ENCODE results near the gene PTPRU. TPM values are rescaled to one million over a fixed set of nuclear protein-coding genes. Genes with fewer than 3 reads are reported as not detected.

Gene PTPRU
- polyA plus RNA-seq, 3 donors from 2014 or later = not detected

DNA sequence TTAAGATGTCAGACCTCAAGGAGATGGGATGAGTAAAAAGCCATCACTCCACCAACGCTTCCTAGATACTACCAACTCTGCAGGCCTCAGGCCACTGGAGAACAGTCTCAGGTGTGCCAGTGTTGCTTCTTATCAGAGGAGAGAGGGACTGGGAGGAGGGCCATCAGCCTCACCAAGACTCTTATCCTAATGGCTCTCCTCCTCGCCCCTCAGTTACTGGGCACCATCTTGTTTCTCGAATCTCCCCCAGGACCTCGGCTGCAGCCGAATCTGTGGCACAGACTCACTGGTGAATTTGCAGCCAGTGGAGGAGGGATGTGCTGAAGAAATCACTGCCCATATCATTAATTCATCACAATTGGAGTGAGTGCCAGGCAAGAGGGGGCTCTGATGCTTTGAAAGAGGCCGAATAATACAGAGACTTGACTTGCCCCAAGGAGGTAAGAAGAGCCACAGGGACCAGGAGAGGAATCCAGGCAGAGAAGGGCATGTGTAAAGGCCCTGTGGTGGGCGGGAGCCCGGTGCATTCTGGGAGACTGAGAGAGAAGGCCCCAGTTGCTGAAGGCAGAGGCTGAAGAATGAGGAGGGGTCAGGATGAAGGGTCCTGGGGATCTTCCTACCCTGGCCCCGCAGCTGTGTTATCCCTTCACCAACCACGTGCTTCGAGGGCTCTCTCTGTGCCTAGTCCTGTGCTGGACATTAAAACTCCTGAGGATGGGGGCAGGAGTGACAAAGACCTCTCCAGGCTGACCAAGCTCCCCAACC is 129.8 kb downstream of the PTPRU start:
- Mint-ChIP-seq H3K27me3 (ENCODE audit: low read depth in 3 of 3) (peaks cover 7 to 8% (median 8%) of the 10 kb centered on the region in 3 donors), H3K27ac (no peak overlapping the region), H3K36me3 (no peaks in the 10 kb centered on the region), H3K9me3 (peaks cover 0 to 1% (median 0%) of the 10 kb centered on the region in 6 donors), H3K4me1 (no peaks in the 10 kb centered on the region), H3K4me3 (no peak overlapping the region)
- no peak for DNase-seq

DNA sequence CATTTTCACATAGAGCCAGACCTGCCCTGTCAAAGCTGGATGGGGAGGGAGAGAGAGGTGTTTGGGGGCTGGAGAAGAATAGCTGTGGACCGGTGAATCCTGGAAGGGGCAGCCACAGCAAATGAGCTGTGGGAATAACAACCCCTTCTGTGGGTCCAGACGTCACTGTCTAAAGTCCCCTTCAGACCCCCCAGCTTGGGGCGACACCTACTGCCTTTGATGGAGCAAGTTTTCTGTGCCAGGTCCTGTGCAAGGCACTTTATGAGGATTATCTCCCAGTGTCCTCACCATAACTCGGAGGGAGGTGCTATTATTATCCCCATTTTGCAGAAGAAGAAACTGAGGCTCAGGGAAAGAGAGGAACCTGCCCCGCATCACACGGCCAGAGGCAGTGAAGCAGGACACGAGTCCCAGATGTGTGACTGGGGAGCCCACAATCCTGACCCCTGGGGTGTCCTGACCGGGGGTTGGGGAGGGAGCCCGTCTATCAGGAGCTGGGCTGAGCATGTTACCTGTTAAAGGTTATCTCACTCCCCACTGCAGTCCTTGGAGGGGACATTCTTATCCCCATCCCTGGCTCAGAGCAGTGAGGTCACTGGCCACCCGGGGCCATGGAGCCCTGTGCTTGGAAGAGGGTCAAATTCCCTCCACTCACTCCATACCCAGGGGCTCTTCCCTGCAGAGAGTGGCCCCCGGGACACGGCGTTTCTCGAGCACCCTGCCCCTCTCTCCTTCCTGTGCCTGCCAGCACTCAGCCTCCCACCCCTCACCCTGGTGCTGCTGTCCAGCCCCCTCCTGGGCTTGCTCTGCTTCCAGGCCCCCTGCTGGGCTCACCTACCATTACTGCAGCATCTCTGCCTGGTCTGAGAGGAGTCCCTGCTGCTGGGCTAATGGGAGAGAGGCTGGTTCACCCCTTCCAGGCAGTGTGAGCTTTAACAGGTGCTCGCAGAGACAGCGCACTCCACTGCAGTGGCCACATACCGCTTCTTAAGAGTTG is 132.9 kb downstream of the PTPRU start:
- no peaks in the 10 kb centered on the region for H3K4me1 Mint-ChIP-seq
- no peak overlapping the region for H3K27ac Mint-ChIP-seq
- H3K4me3 Mint-ChIP-seq = no peak overlapping the region
- H3K9me3 Mint-ChIP-seq = peaks cover 0 to 1% (median 0%) of the 10 kb centered on the region in 6 donors
- no peak for DNase-seq
- H3K27me3 Mint-ChIP-seq (ENCODE audit: low read depth in 3 of 3) = peaks cover 5 to 16% (median 7%) of the 10 kb centered on the region in 3 donors
- H3K36me3 Mint-ChIP-seq = no peaks in the 10 kb centered on the region

DNA sequence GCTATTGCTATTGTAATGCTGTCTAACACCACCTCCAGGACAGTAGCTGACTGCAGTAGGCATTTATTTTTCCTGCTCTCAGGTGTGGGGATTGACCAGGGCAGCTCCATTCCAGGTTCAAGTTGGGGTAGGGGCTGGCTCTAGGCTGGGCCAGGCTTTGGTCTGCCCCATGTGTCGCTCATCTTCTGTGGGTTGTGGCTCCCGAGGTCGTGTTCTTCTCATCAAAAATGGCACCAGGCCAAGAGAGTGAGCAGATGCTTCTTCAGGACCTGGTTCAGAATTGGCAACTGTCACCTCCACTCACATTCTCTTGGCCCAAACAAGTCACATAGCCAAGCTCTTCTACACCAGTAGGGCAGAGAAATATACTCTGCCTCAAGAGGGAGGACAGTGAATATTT is 133.7 kb downstream of the PTPRU start:
- Mint-ChIP-seq H3K4me1 (no peaks in the 10 kb centered on the region), H3K9me3 (peaks cover 0 to 1% (median 0%) of the 10 kb centered on the region in 6 donors), H3K36me3 (no peaks in the 10 kb centered on the region), H3K4me3 (no peak overlapping the region), H3K27me3 (ENCODE audit: low read depth in 3 of 3) (peaks cover 8 to 16% (median 8%) of the 10 kb centered on the region in 3 donors), H3K27ac (no peak overlapping the region)
- no peak for DNase-seq

DNA sequence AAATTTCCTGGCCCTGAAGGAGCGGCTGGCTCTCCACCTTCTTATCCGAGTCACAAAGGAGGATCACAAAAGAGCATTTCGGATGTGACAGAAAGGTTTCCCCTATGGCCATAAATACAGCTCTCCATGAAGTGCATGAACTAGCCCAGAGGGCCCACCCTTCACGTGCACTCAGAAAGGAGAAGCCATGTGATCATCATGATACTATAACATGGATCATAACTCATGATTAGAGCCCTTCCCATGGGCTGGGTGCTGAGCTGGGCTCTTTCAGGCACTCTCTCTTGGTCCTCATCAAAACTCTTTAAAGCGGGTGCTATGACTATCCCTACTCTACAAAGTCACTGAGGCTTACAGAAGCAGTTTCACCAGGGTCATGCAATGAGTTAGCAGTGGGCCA is 135.0 kb downstream of the PTPRU start:
- peaks cover 12 to 14% (median 12%) of the 10 kb centered on the region in 3 donors for H3K27me3 Mint-ChIP-seq (ENCODE audit: low read depth in 3 of 3)
- H3K27ac Mint-ChIP-seq = no peak overlapping the region
- no peaks in the 10 kb centered on the region for H3K4me1 Mint-ChIP-seq
- DNase-seq = no peak
- H3K4me3 Mint-ChIP-seq = no peak overlapping the region
- peaks cover 0 to 7% (median 3%) of the 10 kb centered on the region in 6 donors for H3K9me3 Mint-ChIP-seq
- no peaks in the 10 kb centered on the region for H3K36me3 Mint-ChIP-seq

DNA sequence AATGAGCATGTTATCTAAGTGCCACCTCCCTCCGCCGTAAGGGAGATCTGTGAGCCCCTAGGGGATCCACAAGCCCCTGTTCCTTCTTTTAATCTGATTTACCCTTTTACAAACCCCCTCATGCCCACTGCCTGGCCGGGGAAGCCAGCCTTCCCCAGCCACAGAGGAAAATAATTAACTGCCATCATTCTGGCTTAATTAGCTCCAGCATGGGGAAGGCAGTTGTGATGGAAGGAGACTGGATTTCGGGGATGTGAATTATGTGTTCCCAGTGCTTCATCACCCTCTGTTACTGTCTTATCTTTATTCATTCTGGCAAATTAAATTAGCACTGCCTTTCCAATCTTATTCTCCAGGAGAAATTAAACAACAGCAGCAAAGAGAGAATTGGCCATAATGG is 135.8 kb downstream of the PTPRU start:
- H3K27me3 Mint-ChIP-seq (ENCODE audit: low read depth in 3 of 3) = peaks cover 10 to 18% (median 12%) of the 10 kb centered on the region in 3 donors
- no peak overlapping the region for H3K4me3 Mint-ChIP-seq
- DNase-seq = no peak
- H3K36me3 Mint-ChIP-seq = no peaks in the 10 kb centered on the region
- no peak overlapping the region for H3K27ac Mint-ChIP-seq
- no peaks in the 10 kb centered on the region for H3K4me1 Mint-ChIP-seq
- H3K9me3 Mint-ChIP-seq = peaks cover 0 to 9% (median 4%) of the 10 kb centered on the region in 6 donors

Other genes starting within 250 kb of the PTPRU start
- gene TMEM200B, start 112.6 kb upstream of the PTPRU start, polyA plus RNA-seq = not detected
- gene SRSF4, start 54.6 kb upstream of the PTPRU start, polyA plus RNA-seq = 100 to 1,000 TPM in 1 of 3 donors, 10 to 100 TPM in 2; 49.5 to 110 (median 62.4) TPM
- 10 to 100 TPM in 2 of 3 donors, 1 to 10 TPM in 1; 6.5 to 14.0 (median 11.3) TPM for gene MECR, start 5.6 kb upstream of the PTPRU start, polyA plus RNA-seq